Adrenal gland (tissue), 12 donors: ENCODE data around the gene PRLR. TPM values are rescaled to one million over a fixed set of nuclear protein-coding genes. Genes with fewer than 3 reads are reported as not detected.

ENCODE experiments used
- DNase-seq, 7 donors: peaks; one replicate each; pipeline ENCODE4 v3.0.0-alpha.2; 2019 to 2020
- H3K27ac ChIP-seq, 5 donors: fragments of 200-600 bp; sonication (generic) in 4 of 5; 1 replicate in 3 of 5; 2 replicates in 2 of 5; pipeline versions ENCODE4 v1.5.1 to v1.8.0; 2016 to 2020; ENCODE audit warnings: mild to moderate bottlenecking in 1 of 5
- H3K27me3 ChIP-seq: fragments of 200-600 bp; 2 replicates; pipeline ENCODE4 v1.8.0; 2021
- H3K36me3 ChIP-seq, 2 donors: fragments of 200-600 bp; replicated peaks in 1 of 2; 1 replicate in 1 of 2; 2 replicates in 1 of 2; pipeline versions ENCODE4 v1.5.1 to v1.8.0; 2018 to 2022
- H3K4me1 ChIP-seq, 2 donors: fragments of 200-600 bp; replicated peaks in 1 of 2; 1 replicate in 1 of 2; 2 replicates in 1 of 2; pipeline versions ENCODE4 v1.5.1 to v1.8.0; 2018 to 2021
- H3K4me3 ChIP-seq, 4 donors: fragments of 200-600 bp; sonication (generic) in 3 of 4; one replicate each; pipeline ENCODE4 v1.5.1; 2016 to 2018
- H3K9me3 ChIP-seq, 3 donors: fragments of 200-600 bp; sonication (generic) in 1 of 3; replicated peaks in 1 of 3; 1 replicate in 2 of 3; 2 replicates in 1 of 3; pipeline versions ENCODE4 v1.5.1 to v1.8.0; 2016 to 2021
- POLR2A ChIP-seq, 2 donors: fragments of 450-650 bp; IDR thresholded peaks; one replicate each; pipeline ENCODE4 v1.6.1; 2017; ENCODE audit warnings: antibody characterized with exemption in 2 of 2, mild to moderate bottlenecking in 2 of 2, moderate library complexity in 1 of 2
- WGBS, 4 donors: extraction: QIAGEN DNeasy Blood & Tissue Kit in 2 of 4; methylation state at CpG; one replicate each; pipeline versions ENCODE4 v1.1.5 to v1.1.7; 2013 to 2017; 5-methylcytosine and 5-hydroxymethylcytosine counted together
- intact Hi-C, 2 donors: fragments of 100-400 bp; cut with DNase I; formaldehyde crosslinking; loops; one replicate each; pipeline versions ENCODE4 v1.14.1 to v1.15.0; 2022 to 2023
- polyA plus RNA-seq, 3 donors: library from polyadenylated mRNA; stranded (reverse); fragments of 200-250 nt in 2 of 3; fragments of 350-450 nt in 1 of 3; fragmentation: Illumina TruSeq in 1 of 3; extraction: RNeasy Lipid Tissue Mini Kit (QIAGEN cat#74804) in 1 of 3; gene quantifications; one replicate each; pipeline ENCODE4 v1.2.3, GENCODE V29; 2013 to 2014
- total RNA-seq, 9 donors: library from RNA; depleted of rRNA in 4 of 9; stranded (reverse); fragments of >200 nt in 4 of 9; fragments of 120-200 nt in 1 of 9; fragmentation: NEBNext Ultra II Directional in 1 of 9; extraction: Animal tissue kit (Norgen Biotek cat#: 25700) in 1 of 9; gene quantifications; one replicate each; pipeline versions ENCODE4 v1.1.0 to v1.2.4, GENCODE V29; 2013 to 2023
- TF ChIP-seq, protein P1 (sequence below), 6 experiments: fragments of 450-650 bp in 4 of 6; fragments of 200-600 bp in 2 of 6; sonication (generic) in 1 of 6; IDR thresholded peaks; 1 replicate in 5 of 6; 2 replicates in 1 of 6; pipeline versions ENCODE4 v1.5.1 to v1.8.0; 2016 to 2021; ENCODE audit warnings: antibody characterized with exemption in 6 of 6, mild to moderate bottlenecking in 2 of 6, moderate library complexity in 1 of 6
- donor health status: healthy with polysubstance abuse.
- donor health status: Bipolar disorder and iron deficiency.
- donor health status: DM: yes; HTN: yes; CAD: no.
- donor health status: DM: no; HTN: no; CAD: no.
- donor health status: DM: no; HTN: no; CAD: no.
- donor health status: DM: yes; HTN: yes; CAD: no.

PRLR gene
- total and polyA plus RNA-seq, 12 donors, result 2.1 to 149 (median 74.1) TPM

DNA sequence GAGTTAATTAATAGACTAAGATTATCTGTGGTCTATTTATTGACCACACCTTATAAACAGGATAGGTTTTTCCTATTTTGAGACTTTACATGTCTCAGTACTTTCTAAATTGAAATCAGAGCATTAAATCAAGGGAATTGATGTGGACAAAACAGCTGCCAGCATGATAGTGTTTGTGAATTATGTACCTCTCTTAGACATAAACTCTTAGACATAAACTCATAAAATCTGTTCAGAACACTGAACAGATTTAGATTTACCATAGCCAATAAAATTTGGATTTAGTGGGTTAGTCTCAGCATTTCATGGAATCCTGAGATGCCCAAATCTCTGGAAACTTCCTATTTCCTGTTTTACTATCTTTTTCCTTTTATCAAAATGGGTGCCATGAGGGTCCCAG lies 171.0 kb downstream of the PRLR start:
- no peaks in the 10 kb centered on the region for H3K36me3 ChIP-seq
- H3K27ac ChIP-seq, result no peak overlapping the region
- intact Hi-C loops, result no loop called here
- no peaks in the 10 kb centered on the region for H3K27me3 ChIP-seq
- no peak overlapping the region for H3K4me3 ChIP-seq
- H3K9me3 ChIP-seq, result no peaks in the 10 kb centered on the region
- no peak for DNase-seq
- no peaks in the 10 kb centered on the region for H3K4me1 ChIP-seq
- TF ChIP-seq, protein P1, sequence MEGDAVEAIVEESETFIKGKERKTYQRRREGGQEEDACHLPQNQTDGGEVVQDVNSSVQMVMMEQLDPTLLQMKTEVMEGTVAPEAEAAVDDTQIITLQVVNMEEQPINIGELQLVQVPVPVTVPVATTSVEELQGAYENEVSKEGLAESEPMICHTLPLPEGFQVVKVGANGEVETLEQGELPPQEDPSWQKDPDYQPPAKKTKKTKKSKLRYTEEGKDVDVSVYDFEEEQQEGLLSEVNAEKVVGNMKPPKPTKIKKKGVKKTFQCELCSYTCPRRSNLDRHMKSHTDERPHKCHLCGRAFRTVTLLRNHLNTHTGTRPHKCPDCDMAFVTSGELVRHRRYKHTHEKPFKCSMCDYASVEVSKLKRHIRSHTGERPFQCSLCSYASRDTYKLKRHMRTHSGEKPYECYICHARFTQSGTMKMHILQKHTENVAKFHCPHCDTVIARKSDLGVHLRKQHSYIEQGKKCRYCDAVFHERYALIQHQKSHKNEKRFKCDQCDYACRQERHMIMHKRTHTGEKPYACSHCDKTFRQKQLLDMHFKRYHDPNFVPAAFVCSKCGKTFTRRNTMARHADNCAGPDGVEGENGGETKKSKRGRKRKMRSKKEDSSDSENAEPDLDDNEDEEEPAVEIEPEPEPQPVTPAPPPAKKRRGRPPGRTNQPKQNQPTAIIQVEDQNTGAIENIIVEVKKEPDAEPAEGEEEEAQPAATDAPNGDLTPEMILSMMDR (IDR thresholded peaks at IDR 0.05), result no peak
- no peak for TF ChIP-seq POLR2A (IDR thresholded peaks at IDR 0.05)

DNA sequence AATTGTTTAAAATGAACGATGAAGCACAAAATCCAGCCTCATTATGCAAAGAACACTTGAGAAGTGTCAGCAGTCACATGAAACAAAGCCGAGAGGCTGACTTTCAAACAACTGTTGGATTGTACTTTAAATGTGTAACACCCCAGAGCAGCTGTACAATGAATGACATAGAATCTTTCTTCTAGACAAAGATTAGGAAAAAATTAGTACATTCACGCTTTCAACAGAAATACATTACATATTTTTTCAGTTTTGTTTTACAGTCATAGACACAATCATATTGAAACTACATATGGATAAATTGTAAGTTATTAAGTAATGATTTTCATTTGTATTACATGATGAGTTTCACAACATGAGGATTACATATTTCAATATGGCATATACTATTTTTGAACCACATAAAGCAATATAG lies 171.9 kb downstream of the PRLR start:
- Histone ChIP-seq H3K4me3 (no peak overlapping the region), H3K27me3 (no peaks in the 10 kb centered on the region), H3K4me1 (no peaks in the 10 kb centered on the region), H3K36me3 (no peaks in the 10 kb centered on the region), H3K9me3 (no peaks in the 10 kb centered on the region), H3K27ac (no peak overlapping the region)
- 79 to 86% (median 83%) methylated on average over 3 of the region's 3 CpGs for whole genome bisulfite sequencing, 4 donors
- intact Hi-C loops, result no loop called here
- TF ChIP-seq, protein P1 (IDR thresholded peaks at IDR 0.05), result no peak
- TF ChIP-seq POLR2A (IDR thresholded peaks at IDR 0.05), result no peak
- no peak for DNase-seq

- no peaks in the 10 kb centered on the region for H3K36me3 ChIP-seq
- H3K9me3 ChIP-seq, result no peaks in the 10 kb centered on the region
- no peaks in the 10 kb centered on the region for H3K27me3 ChIP-seq
- no peak overlapping the region for H3K27ac ChIP-seq
- WGBS, 4 donors, result 74 to 75% (median 75%) methylated on average over 2 of the region's 2 CpGs
- intact Hi-C loops, result no loop called here
- H3K4me3 ChIP-seq, result no peak overlapping the region
- TF ChIP-seq, protein P1 (IDR thresholded peaks at IDR 0.05), result no peak
- no peak for TF ChIP-seq POLR2A (IDR thresholded peaks at IDR 0.05)
- no peaks in the 10 kb centered on the region for H3K4me1 ChIP-seq
- no peak for DNase-seq
Observed at GRCh38 chr5:35056686-35057085, 173.6 kb downstream of the PRLR start.

- Histone ChIP-seq H3K4me1 (no peaks in the 10 kb centered on the region), H3K27ac (no peak overlapping the region), H3K9me3 (no peaks in the 10 kb centered on the region), H3K27me3 (no peaks in the 10 kb centered on the region), H3K36me3 (no peaks in the 10 kb centered on the region), H3K4me3 (no peak overlapping the region)
- no peak for DNase-seq
- WGBS, 4 donors, result 80 to 87% (median 82%) methylated on average over 4 of the region's 4 CpGs
- intact Hi-C loops, result no loop called here
- no peak for TF ChIP-seq POLR2A (IDR thresholded peaks at IDR 0.05)
- TF ChIP-seq, protein P1 (IDR thresholded peaks at IDR 0.05), result no peak
Observed at GRCh38 chr5:35052838-35053237, 177.4 kb downstream of the PRLR start.
